HepG2 (cell line): ENCODE results near the gene STARD5. TPM values are rescaled to one million over a fixed set of nuclear protein-coding genes. Genes with fewer than 3 reads are reported as not detected.

ENCODE experiments used
- ATAC-seq: fragments of 200-7000 bp; cut with Tn5 transposase; 3 replicates; pipeline ENCODE4 v1.9.1; 2020; ENCODE audit warnings: mild to moderate bottlenecking, moderate library complexity
- BruUV-seq: library from RNA; stranded (reverse); fragments of 400-500 nt; replicated peaks from 2 replicates; lab custom pipeline; 2021; lab: Mats Ljungman, UMichigan
- CTCF ChIA-PET: fragments of 300-600 bp; formaldehyde crosslinking; extraction: SDS; loops from one replicate; lab custom pipeline; 2021; ENCODE audit warnings: low total read pairs, inconsistent platforms, low intra/inter-chr PET ratio; lab: Yijun Ruan, JAX
- POLR2A ChIA-PET: fragments of 350-600 bp; sonication (Branson Sonifier 250); formaldehyde crosslinking; loops from one replicate; lab custom pipeline; 2020; ENCODE audit warnings: antibody characterized with exemption, inconsistent platforms; lab: Yijun Ruan, JAX
- DNase-seq: peaks from one replicate; pipeline ENCODE4 v3.0.0-alpha.2; 2015; ENCODE audit warnings: low spot score
- FAIRE-seq: peaks from 3 replicates; lab custom pipeline; 2011; peaks lifted over from hg19 to GRCh38; lab: Jason Lieb, UNC
- H2AFZ ChIP-seq: one replicate; pipeline ENCODE4 v1.6.1; 2011; ENCODE audit warnings: low read length, inconsistent platforms
- H3K27ac ChIP-seq: fragments of 300-600 bp; 3 replicates; pipeline ENCODE4 v1.8.0; 2011; ENCODE audit warnings: mixed run types, mild to moderate bottlenecking, mixed read lengths, low read length, inconsistent platforms; ENCODE audit not compliant: insufficient read depth; ENCODE audit errors: extremely low read length
- H3K27me3 ChIP-seq, 2 experiments: fragments of 200-600 bp in 1 of 2; 2 replicates in 1 of 2; 3 replicates in 1 of 2; pipeline versions ENCODE4 v1.6.0 to v1.8.0; 2011; ENCODE audit warnings: low read length in 2 of 2, mild to moderate bottlenecking in 2 of 2, moderate library complexity in 2 of 2, inconsistent platforms in 1 of 2; ENCODE audit not compliant: insufficient read depth in 2 of 2, control insufficient read depth in 1 of 2
- H3K36me3 ChIP-seq, 2 experiments: fragments of 200-600 bp in 1 of 2; replicated peaks in 1 of 2; 2 replicates in 1 of 2; 3 replicates in 1 of 2; pipeline versions ENCODE4 v1.5.1 to v1.8.0; 2011; ENCODE audit warnings: low read length in 2 of 2, inconsistent platforms in 1 of 2; ENCODE audit not compliant: insufficient read depth in 2 of 2, control insufficient read depth in 1 of 2
- H3K4me1 ChIP-seq: 2 replicates; pipeline ENCODE4 v1.5.1; 2012; ENCODE audit warnings: low read length, inconsistent platforms; ENCODE audit not compliant: insufficient read depth
- H3K4me2 ChIP-seq: 2 replicates; pipeline ENCODE4 v1.6.0; 2011; ENCODE audit warnings: low read depth, low read length, inconsistent platforms
- H3K4me3 ChIP-seq, 3 experiments: fragments of 200-600 bp in 1 of 3; sonication (generic), shearing (Covaris generic) in 1 of 3; replicated peaks in 1 of 3; 2 replicates each; pipeline ENCODE4 v1.5.1; 2011 to 2016; ENCODE audit warnings: low read length in 3 of 3, inconsistent platforms in 2 of 3, low read depth in 2 of 3, mild to moderate bottlenecking in 2 of 3, control low read depth in 1 of 3, mixed read lengths in 1 of 3; ENCODE audit not compliant: insufficient read depth in 1 of 3
- H3K79me2 ChIP-seq: one replicate; pipeline ENCODE4 v1.6.1; 2011; ENCODE audit warnings: low read length, inconsistent platforms; ENCODE audit not compliant: insufficient read depth
- H3K9ac ChIP-seq: 2 replicates; pipeline ENCODE4 v1.6.0; 2011; ENCODE audit warnings: mild to moderate bottlenecking, low read depth, low read length, inconsistent platforms; ENCODE audit not compliant: insufficient read depth
- H3K9me3 ChIP-seq: 2 replicates; pipeline ENCODE4 v1.5.1; 2012; ENCODE audit warnings: mild to moderate bottlenecking, low read length
- H4K20me1 ChIP-seq: 2 replicates; pipeline ENCODE4 v1.6.0; 2011; ENCODE audit warnings: inconsistent platforms, mild to moderate bottlenecking, low read length, moderate library complexity; ENCODE audit not compliant: insufficient read depth
- ATF7 ChIP-seq, 2 experiments: fragments of 450-650 bp in 1 of 2; sonication (generic) in 1 of 2; formaldehyde crosslinking in 1 of 2; IDR thresholded peaks; 2 replicates each; pipeline versions ENCODE4 v1.4.0 to v1.6.1; 2016 to 2020; ENCODE audit warnings: antibody characterized with exemption in 1 of 2, mild to moderate bottlenecking in 1 of 2, missing genetic modification reagents in 1 of 2
- E2F5 ChIP-seq: sonication (generic); formaldehyde crosslinking; conservative IDR thresholded peaks from 2 replicates; pipeline ENCODE4 v1.4.0; 2020; ENCODE audit warnings: missing genetic modification reagents
- KDM4B ChIP-seq: sonication (generic); formaldehyde crosslinking; IDR thresholded peaks from 2 replicates; pipeline ENCODE4 v1.4.0; 2020; ENCODE audit warnings: missing genetic modification reagents
- PCBP1 ChIP-seq: fragments of 200-400 bp; formaldehyde crosslinking; IDR thresholded peaks from 2 replicates; pipeline ENCODE4 v1.6.1; 2017; ENCODE audit warnings: mild to moderate bottlenecking, low read depth, low read length, borderline replicate concordance
- ZBTB2 ChIP-seq: sonication (generic); formaldehyde crosslinking; IDR thresholded peaks from 2 replicates; pipeline ENCODE4 v1.8.0; 2022; ENCODE audit warnings: low read depth, missing genetic modification reagents
- ZKSCAN1 ChIP-seq: fragments of 150-350 bp; IDR thresholded peaks from 2 replicates; pipeline ENCODE4 v1.6.1; 2014; ENCODE audit warnings: low read length
- ZNF292 ChIP-seq: sonication (generic); formaldehyde crosslinking; IDR thresholded peaks from 2 replicates; pipeline ENCODE4 v1.8.1; 2022; ENCODE audit warnings: mild to moderate bottlenecking, low read depth, missing genetic modification reagents, borderline replicate concordance
- ZNF460 ChIP-seq: sonication (generic); formaldehyde crosslinking; IDR thresholded peaks from 2 replicates; pipeline ENCODE4 v1.5.1; 2020; ENCODE audit warnings: missing genetic modification reagents, mild to moderate bottlenecking, borderline replicate concordance
- ZNF746 ChIP-seq: sonication (generic); formaldehyde crosslinking; IDR thresholded peaks from 2 replicates; pipeline ENCODE4 v1.8.0; 2022; ENCODE audit warnings: mild to moderate bottlenecking, missing genetic modification reagents
- ZNF800 ChIP-seq: sonication (generic); formaldehyde crosslinking; IDR thresholded peaks from 2 replicates; pipeline ENCODE4 v1.4.0; 2020; ENCODE audit warnings: missing genetic modification reagents
- WGBS: methylation state at CpG from one replicate; pipeline ENCODE4 v1.1.6; 2017; ENCODE audit warnings: low lambda C conversion rate; 5-methylcytosine and 5-hydroxymethylcytosine counted together
- in situ Hi-C: cut with HindIII; loops from 2 replicates; pipeline ENCODE4 v1.10.0; 2017; ENCODE audit warnings: low pct_unique_long_range_greater_than_20kb; ENCODE audit not compliant: extremely low pct_ligation_motif_present
- intact Hi-C: fragments of 100-400 bp; cut with micrococcal nuclease; formaldehyde crosslinking; loops from one replicate; pipeline ENCODE4 v1.10.0; 2022; ENCODE audit not compliant: unreplicated experiment
- polyA plus RNA-seq, 8 experiments: library from polyadenylated mRNA; depleted of rRNA in 3 of 8; stranded (reverse) in 7 of 8; unstranded in 1 of 8; fragments of >200 nt; fragmentation: Illumina TruSeq in 4 of 8; extraction: Trizol in 4 of 8; gene quantifications; 2 replicates each; pipeline versions ENCODE4 v1.2.1 to v1.2.3, GENCODE V29; 2011 to 2016; ENCODE audit warnings: low read depth in 4 of 8, missing spikeins in 1 of 8, mixed read lengths in 1 of 8; ENCODE audit not compliant: insufficient read depth in 1 of 8
- total RNA-seq, 5 experiments: library from RNA; depleted of rRNA; stranded (reverse); fragments of >200 nt; fragmentation: Illumina TruSeq; extraction: Trizol; gene quantifications; 2 replicates each; pipeline ENCODE4 v1.2.3, GENCODE V29; 2016; ENCODE audit warnings: low read depth in 1 of 5
- TF ChIP-seq, protein P1 (sequence below): sonication (generic); formaldehyde crosslinking; IDR thresholded peaks from 2 replicates; pipeline ENCODE4 v1.4.0; 2020; ENCODE audit warnings: missing genetic modification reagents
- TF ChIP-seq, protein P2 (sequence below): sonication (generic); formaldehyde crosslinking; IDR thresholded peaks from 2 replicates; pipeline ENCODE4 v1.4.0; 2020; ENCODE audit warnings: mild to moderate bottlenecking, missing genetic modification reagents, borderline replicate concordance

Gene STARD5
- total and polyA plus RNA-seq, 2 of the 13 experiments (the other 11 are each of a cell fraction or from before 2014, with no cell fraction given), result 3.1 to 3.5 TPM

DNA sequence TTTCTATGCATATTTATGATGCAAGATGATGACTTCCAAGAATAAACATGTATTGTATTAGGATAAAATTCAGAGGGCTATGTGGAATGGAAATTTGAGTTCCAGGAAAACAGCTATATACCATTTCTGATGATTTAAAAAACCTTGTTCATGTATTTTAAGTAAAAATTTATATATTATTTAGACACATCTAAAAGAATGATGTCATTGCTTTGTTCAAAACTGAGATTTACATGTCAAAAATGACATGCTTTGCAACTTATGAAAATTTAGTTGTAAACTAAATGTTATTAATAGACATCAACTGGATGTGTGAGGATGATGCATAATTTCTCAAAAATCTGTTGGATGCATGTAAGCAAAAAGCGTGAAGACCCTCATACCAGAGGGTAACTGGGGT is 2.3 kb downstream of the STARD5 start:
- no TSS peak for BruUV-seq
- Histone ChIP-seq H4K20me1 (no peaks in the 10 kb centered on the region), H3K27ac (no peak overlapping the region), H3K79me2 (no peaks in the 10 kb centered on the region), H3K36me3 (peaks cover 0 to 6% of the 10 kb centered on the region in 2 experiments; a peak in 3 of 5 replicates), H3K27me3 (no peaks in the 10 kb centered on the region), H3K4me1 (peaks cover 28% of the 10 kb centered on the region), H3K9me3 (no peaks in the 10 kb centered on the region), H3K4me2 (no peak overlapping the region), H3K9ac (no peak overlapping the region), H2AFZ (no peak overlapping the region), H3K4me3 (no peak overlapping the region)
- in situ Hi-C loops, result no loop called here
- ChIA-PET CTCF (no interaction called here), POLR2A (no interaction called here)
- FAIRE-seq (no peak), ATAC-seq (no peak), DNase-seq (no peak)
- no peak for TF ChIP-seq ZKSCAN1
- TF ChIP-seq ATF7 (IDR thresholded peaks at IDR 0.05), result peak; percentile 58
- TF ChIP-seq ATF7 (CRISPR knock-in tag; IDR thresholded peaks at IDR 0.05), result no peak
- intact Hi-C loops, result no loop called here
- WGBS, result 100% methylated on average over 1 of the region's 1 CpG

DNA sequence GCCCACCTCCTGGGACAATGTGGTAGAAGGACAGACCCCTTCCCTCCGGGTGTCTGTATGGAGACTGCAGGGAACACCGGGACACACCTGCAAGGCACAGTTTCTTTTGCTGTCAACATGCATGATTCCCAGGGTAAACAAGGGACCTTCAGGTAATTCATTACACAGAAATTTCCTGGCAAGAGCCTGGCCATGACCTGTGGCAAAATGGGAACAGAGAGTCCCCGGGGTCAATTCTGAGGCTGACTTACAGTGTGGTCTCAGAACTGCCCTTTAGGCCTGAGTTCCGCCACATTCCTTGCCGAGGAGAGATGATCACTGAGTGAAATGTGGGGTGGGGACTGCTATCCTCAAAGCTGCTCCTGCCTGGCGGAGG is 6.3 kb downstream of the STARD5 start:
- H3K9ac ChIP-seq, result no peak overlapping the region
- in situ Hi-C loops, result no loop called here
- no peaks in the 10 kb centered on the region for H3K9me3 ChIP-seq
- BruUV-seq, result no TSS peak
- FAIRE-seq (no peak), ATAC-seq (no peak), DNase-seq (no peak)
- ChIA-PET CTCF (no interaction called here), POLR2A (no interaction called here)
- intact Hi-C loops, result no loop called here
- no peaks in the 10 kb centered on the region for H3K79me2 ChIP-seq
- H3K4me2 ChIP-seq, result no peak overlapping the region
- H3K36me3 ChIP-seq, result peaks cover 0 to 14% of the 10 kb centered on the region in 2 experiments; a peak in 3 of 5 replicates
- 93% methylated on average over 5 of the region's 6 CpGs for WGBS
- no peak overlapping the region for H3K27ac ChIP-seq
- H3K4me3 ChIP-seq, result no peak overlapping the region
- no peaks in the 10 kb centered on the region for H4K20me1 ChIP-seq
- H3K4me1 ChIP-seq, result peaks cover 6% of the 10 kb centered on the region
- no peak overlapping the region for H2AFZ ChIP-seq
- no peaks in the 10 kb centered on the region for H3K27me3 ChIP-seq
- no peak for TF ChIP-seq ZNF800 (CRISPR knock-in tag)
- TF ChIP-seq PCBP1, result no peak
- no peak for TF ChIP-seq KDM4B (CRISPR knock-in tag)
- TF ChIP-seq, protein P1, sequence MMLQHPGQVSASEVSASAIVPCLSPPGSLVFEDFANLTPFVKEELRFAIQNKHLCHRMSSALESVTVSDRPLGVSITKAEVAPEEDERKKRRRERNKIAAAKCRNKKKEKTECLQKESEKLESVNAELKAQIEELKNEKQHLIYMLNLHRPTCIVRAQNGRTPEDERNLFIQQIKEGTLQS (CRISPR knock-in tag), result no peak
- TF ChIP-seq ZNF746 (CRISPR knock-in tag), result no peak
- TF ChIP-seq E2F5 (CRISPR knock-in tag), result no peak
- no peak for TF ChIP-seq ZNF460 (CRISPR knock-in tag)
- TF ChIP-seq ZBTB2 (CRISPR knock-in tag), result no peak
- TF ChIP-seq ZNF292, result no peak
- TF ChIP-seq, protein P2, sequence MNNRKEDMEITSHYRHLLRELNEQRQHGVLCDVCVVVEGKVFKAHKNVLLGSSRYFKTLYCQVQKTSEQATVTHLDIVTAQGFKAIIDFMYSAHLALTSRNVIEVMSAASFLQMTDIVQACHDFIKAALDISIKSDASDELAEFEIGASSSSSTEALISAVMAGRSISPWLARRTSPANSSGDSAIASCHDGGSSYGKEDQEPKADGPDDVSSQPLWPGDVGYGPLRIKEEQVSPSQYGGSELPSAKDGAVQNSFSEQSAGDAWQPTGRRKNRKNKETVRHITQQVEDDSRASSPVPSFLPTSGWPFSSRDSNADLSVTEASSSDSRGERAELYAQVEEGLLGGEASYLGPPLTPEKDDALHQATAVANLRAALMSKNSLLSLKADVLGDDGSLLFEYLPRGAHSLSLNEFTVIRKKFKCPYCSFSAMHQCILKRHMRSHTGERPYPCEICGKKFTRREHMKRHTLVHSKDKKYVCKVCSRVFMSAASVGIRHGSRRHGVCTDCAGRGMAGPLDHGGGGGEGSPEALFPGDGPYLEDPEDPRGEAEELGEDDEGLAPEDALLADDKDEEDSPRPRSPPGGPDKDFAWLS (CRISPR knock-in tag), result no peak
